HepG2 (cell line): ENCODE results near the gene FBXO48. TPM values are rescaled to one million over a fixed set of nuclear protein-coding genes. Genes with fewer than 3 reads are reported as not detected.

Experiments
- DBP ChIP-seq: sonication (generic); formaldehyde crosslinking; IDR thresholded peaks from 2 replicates; pipeline ENCODE4 v1.4.0; 2020; ENCODE audit warnings: missing genetic modification reagents; ENCODE audit errors: not compliant biosample characterization
- DR1 ChIP-seq: sonication (generic); formaldehyde crosslinking; IDR thresholded peaks from 2 replicates; pipeline ENCODE4 v1.8.0; 2021; ENCODE audit warnings: mild to moderate bottlenecking, missing genetic modification reagents, inconsistent platforms
- GATA4 ChIP-seq: sonication (generic); IDR thresholded peaks from 2 replicates; pipeline ENCODE4 v1.6.1; 2016; ENCODE audit warnings: antibody characterized with exemption, low read depth, borderline replicate concordance
- JUNB ChIP-seq: sonication (generic); formaldehyde crosslinking; IDR thresholded peaks from 2 replicates; pipeline ENCODE4 v1.8.0; 2022; ENCODE audit warnings: missing genetic modification reagents, mild to moderate bottlenecking, borderline replicate concordance
- NAIF1 ChIP-seq: sonication (generic); formaldehyde crosslinking; IDR thresholded peaks from 2 replicates; pipeline ENCODE4 v1.5.0; 2020; ENCODE audit warnings: mild to moderate bottlenecking, missing genetic modification reagents, borderline replicate concordance
- NFATC3 ChIP-seq: sonication (generic); formaldehyde crosslinking; IDR thresholded peaks from 2 replicates; pipeline ENCODE4 v1.5.1; 2020; ENCODE audit warnings: mild to moderate bottlenecking, missing genetic modification reagents
- PHF5A ChIP-seq: IDR thresholded peaks from one replicate; pipeline ENCODE4 v1.6.1; 2018; ENCODE audit warnings: low read depth, missing genetic modification reagents; ENCODE audit not compliant: unreplicated experiment
- POLR2AphosphoS5 ChIP-seq: IDR thresholded peaks from 2 replicates; pipeline ENCODE4 v1.6.1; 2012; ENCODE audit warnings: low read depth, low read length
- RFXANK ChIP-seq: IDR thresholded peaks from 2 replicates; pipeline ENCODE4 v1.6.1; 2016
- SMAD9 ChIP-seq: sonication (generic); formaldehyde crosslinking; IDR thresholded peaks from 2 replicates; pipeline ENCODE4 v1.5.1; 2020; ENCODE audit warnings: mild to moderate bottlenecking, missing genetic modification reagents
- SMARCE1 ChIP-seq: fragments of 450-650 bp; IDR thresholded peaks from 2 replicates; pipeline ENCODE4 v1.6.1; 2017; ENCODE audit warnings: borderline replicate concordance
- SRF ChIP-seq: IDR thresholded peaks from 2 replicates; pipeline ENCODE4 v1.6.1; 2011; ENCODE audit warnings: mild to moderate bottlenecking, low read depth, low read length, moderate library complexity
- TFE3 ChIP-seq: IDR thresholded peaks from 2 replicates; pipeline ENCODE4 v1.6.1; 2016
- WIZ ChIP-seq: sonication (generic); formaldehyde crosslinking; IDR thresholded peaks from 2 replicates; pipeline ENCODE4 v1.5.1; 2020; ENCODE audit warnings: mild to moderate bottlenecking, missing genetic modification reagents
- ZFX ChIP-seq: sonication (generic); formaldehyde crosslinking; IDR thresholded peaks from 2 replicates; pipeline ENCODE4 v1.4.0; 2020; ENCODE audit warnings: mild to moderate bottlenecking, low read depth, missing genetic modification reagents, moderate library complexity
- ZNF446 ChIP-seq: sonication (generic); formaldehyde crosslinking; IDR thresholded peaks from 2 replicates; pipeline ENCODE4 v1.5.0; 2020; ENCODE audit warnings: mild to moderate bottlenecking, missing genetic modification reagents
- ZNF530 ChIP-seq: sonication (generic); formaldehyde crosslinking; IDR thresholded peaks from 2 replicates; pipeline ENCODE4 v1.5.0; 2020; ENCODE audit warnings: low read depth, mild to moderate bottlenecking, missing genetic modification reagents
- ZNF75D ChIP-seq: sonication (generic); formaldehyde crosslinking; IDR thresholded peaks from 2 replicates; pipeline ENCODE4 v1.8.1; 2023; ENCODE audit warnings: missing genetic modification reagents, mild to moderate bottlenecking, borderline replicate concordance
- polyA plus RNA-seq, 8 experiments: library from polyadenylated mRNA; depleted of rRNA in 3 of 8; stranded (reverse) in 7 of 8; unstranded in 1 of 8; fragments of >200 nt; fragmentation: Illumina TruSeq in 4 of 8; extraction: Trizol in 4 of 8; gene quantifications; 2 replicates each; pipeline versions ENCODE4 v1.2.1 to v1.2.3, GENCODE V29; 2011 to 2016; ENCODE audit warnings: low read depth in 4 of 8, missing spikeins in 1 of 8, mixed read lengths in 1 of 8; ENCODE audit not compliant: insufficient read depth in 1 of 8
- total RNA-seq, 5 experiments: library from RNA; depleted of rRNA; stranded (reverse); fragments of >200 nt; fragmentation: Illumina TruSeq; extraction: Trizol; gene quantifications; 2 replicates each; pipeline ENCODE4 v1.2.3, GENCODE V29; 2016; ENCODE audit warnings: low read depth in 1 of 5
- TF ChIP-seq, protein P1 (sequence below): sonication (generic); formaldehyde crosslinking; IDR thresholded peaks from 2 replicates; pipeline ENCODE4 v1.4.0; 2020; ENCODE audit warnings: mild to moderate bottlenecking, missing genetic modification reagents
- TF ChIP-seq, protein P2 (sequence below): IDR thresholded peaks from 2 replicates; pipeline ENCODE4 v1.6.1; 2016; ENCODE audit warnings: missing compliant biosample characterization, missing genetic modification reagents, borderline replicate concordance

Gene FBXO48
- total and polyA plus RNA-seq, 2 of the 13 experiments (the other 11 are each of a cell fraction or from before 2014, with no cell fraction given), result 0.42 to 1.1 TPM

DNA sequence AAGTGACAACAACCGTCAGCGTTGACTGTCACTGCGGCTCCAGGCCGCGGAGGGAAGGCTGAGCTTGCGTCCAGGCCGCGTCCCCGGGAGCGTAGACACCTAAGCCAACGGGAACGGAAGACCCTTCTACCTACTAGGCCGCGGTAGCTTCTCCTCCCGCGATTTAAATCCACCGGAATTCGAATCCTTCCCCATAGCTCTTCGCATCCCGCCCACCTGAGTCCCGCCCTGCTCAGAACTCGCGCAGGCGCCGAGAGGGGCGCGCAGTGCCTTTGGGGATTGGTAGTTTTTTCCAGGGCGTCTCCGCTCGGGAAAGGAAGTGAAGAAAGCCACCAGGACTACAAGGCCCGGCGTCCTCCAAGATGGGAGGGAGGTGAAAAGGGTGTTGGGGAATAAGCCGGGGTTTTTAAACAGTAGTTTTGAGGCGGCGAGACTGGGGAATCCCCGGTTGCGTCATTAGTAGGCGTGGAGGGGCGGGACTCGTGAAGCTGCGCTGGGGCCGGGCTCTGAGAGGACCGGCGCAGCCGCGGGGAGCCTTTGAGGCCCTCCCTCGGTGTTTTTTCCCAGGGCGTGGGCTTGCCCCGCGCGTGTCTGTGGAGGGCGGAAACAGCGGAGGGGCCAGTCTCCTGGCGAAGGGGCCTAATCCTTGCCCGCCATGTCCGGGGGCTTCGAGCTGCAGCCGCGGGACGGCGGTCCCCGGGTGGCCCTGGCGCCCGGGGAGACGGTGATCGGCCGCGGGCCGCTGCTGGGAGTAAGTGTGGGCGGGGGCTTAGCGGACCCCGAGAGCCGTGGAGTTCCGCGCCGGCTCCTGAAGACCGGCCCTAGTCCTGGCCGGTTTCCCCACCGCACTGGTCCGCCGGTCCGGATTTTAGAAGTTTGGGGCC, at the start of gene FBXO48, which contains the start of gene APLF (continued):
- no peak for TF ChIP-seq ZNF530
- peak; percentile 78 for TF ChIP-seq PHF5A
- no peak for TF ChIP-seq NFATC3
- peak; percentile 56; the same call in 1 of the 2 replicates for TF ChIP-seq WIZ (CRISPR knock-in tag)
- peak; percentile 63; the same call in 1 of the 2 replicates for TF ChIP-seq DR1
- TF ChIP-seq ZNF446 (CRISPR knock-in tag), result no peak; the same call in 1 of the 2 replicates
- no peak; the same call in 1 of the 2 replicates for TF ChIP-seq GATA4
- TF ChIP-seq JUNB, result no peak
- no peak for TF ChIP-seq SRF
- TF ChIP-seq RFXANK (CRISPR knock-in tag), result peak; percentile 77; the same call in 1 of the 2 replicates
- peak; percentile 92; the same call in 1 of the 2 replicates for TF ChIP-seq SMAD9
- TF ChIP-seq TFE3 (CRISPR knock-in tag), result no peak; the same call in 1 of the 2 replicates
- TF ChIP-seq NAIF1 (CRISPR knock-in tag), result peak; percentile 76
- TF ChIP-seq ZFX (CRISPR knock-in tag), result peak; percentile 98
- peak; percentile 84; the same call in 1 of the 2 replicates for TF ChIP-seq ZNF75D
- TF ChIP-seq POLR2AphosphoS5, result peak; percentile 71; the same call in 1 of the 2 replicates
- TF ChIP-seq DBP (CRISPR knock-in tag), result peak; percentile 65
- TF ChIP-seq, protein P1, sequence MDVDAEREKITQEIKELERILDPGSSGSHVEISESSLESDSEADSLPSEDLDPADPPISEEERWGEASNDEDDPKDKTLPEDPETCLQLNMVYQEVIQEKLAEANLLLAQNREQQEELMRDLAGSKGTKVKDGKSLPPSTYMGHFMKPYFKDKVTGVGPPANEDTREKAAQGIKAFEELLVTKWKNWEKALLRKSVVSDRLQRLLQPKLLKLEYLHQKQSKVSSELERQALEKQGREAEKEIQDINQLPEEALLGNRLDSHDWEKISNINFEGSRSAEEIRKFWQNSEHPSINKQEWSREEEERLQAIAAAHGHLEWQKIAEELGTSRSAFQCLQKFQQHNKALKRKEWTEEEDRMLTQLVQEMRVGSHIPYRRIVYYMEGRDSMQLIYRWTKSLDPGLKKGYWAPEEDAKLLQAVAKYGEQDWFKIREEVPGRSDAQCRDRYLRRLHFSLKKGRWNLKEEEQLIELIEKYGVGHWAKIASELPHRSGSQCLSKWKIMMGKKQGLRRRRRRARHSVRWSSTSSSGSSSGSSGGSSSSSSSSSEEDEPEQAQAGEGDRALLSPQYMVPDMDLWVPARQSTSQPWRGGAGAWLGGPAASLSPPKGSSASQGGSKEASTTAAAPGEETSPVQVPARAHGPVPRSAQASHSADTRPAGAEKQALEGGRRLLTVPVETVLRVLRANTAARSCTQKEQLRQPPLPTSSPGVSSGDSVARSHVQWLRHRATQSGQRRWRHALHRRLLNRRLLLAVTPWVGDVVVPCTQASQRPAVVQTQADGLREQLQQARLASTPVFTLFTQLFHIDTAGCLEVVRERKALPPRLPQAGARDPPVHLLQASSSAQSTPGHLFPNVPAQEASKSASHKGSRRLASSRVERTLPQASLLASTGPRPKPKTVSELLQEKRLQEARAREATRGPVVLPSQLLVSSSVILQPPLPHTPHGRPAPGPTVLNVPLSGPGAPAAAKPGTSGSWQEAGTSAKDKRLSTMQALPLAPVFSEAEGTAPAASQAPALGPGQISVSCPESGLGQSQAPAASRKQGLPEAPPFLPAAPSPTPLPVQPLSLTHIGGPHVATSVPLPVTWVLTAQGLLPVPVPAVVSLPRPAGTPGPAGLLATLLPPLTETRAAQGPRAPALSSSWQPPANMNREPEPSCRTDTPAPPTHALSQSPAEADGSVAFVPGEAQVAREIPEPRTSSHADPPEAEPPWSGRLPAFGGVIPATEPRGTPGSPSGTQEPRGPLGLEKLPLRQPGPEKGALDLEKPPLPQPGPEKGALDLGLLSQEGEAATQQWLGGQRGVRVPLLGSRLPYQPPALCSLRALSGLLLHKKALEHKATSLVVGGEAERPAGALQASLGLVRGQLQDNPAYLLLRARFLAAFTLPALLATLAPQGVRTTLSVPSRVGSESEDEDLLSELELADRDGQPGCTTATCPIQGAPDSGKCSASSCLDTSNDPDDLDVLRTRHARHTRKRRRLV, result peak; percentile 83
- no peak for TF ChIP-seq SMARCE1
- TF ChIP-seq, protein P2, sequence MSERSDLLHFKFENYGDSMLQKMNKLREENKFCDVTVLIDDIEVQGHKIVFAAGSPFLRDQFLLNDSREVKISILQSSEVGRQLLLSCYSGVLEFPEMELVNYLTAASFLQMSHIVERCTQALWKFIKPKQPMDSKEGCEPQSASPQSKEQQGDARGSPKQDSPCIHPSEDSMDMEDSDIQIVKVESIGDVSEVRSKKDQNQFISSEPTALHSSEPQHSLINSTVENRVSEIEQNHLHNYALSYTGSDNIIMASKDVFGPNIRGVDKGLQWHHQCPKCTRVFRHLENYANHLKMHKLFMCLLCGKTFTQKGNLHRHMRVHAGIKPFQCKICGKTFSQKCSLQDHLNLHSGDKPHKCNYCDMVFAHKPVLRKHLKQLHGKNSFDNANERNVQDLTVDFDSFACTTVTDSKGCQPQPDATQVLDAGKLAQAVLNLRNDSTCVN (CRISPR knock-in tag), result peak; percentile 61; the same call in 1 of the 2 replicates
